ENCODE results near the gene FAM187B. TPM values are rescaled to one million over a fixed set of nuclear protein-coding genes. Genes with fewer than 3 reads are reported as not detected.

The FAM187B gene
- total RNA-seq, 4 donors from 2014 or later = not detected

DNA sequence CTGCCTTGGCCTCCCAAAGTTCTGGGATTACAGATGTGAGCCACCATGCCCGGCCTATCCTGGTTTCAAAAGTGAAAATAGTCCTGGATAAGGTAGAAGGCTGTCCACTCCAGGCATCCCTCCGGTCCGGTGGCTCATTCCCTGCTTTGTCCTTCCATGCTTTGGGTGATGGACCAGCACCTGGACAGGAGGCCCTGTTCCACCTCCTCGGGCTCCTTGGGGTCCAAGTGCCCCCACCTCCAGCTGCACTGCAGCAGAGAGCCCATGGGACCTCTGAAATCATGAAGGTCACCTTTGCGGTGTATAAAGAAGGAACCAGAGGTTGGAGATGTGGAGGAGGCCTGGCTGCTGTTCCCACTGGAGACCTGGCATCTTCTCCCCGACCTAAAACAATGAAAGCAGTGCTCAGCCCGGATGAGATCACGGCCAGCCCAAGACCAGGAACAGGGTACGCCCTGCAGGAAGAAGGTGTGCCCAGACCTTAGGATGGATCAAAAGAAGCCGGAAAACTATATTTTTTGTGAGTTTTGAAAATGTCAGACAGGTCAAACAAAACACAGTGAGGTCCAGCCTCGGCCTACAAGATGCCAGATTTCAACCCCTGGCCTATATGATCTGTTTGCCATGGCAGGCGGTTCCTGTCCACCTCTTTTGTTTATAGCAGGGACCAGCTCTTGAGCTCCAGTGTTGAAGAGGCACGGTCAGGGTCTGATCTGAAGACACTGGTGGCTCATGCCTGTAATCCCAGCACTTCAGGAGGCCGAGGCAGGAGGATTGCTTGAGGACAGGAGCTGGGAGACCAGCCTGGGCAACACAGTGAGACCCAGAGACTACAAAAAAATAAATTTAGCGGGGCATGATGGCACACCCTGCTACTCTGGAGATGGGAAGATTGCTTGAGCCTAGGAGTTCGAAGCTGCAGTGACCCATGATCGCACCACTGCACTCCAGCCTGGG lies 26.1 kb upstream of the FAM187B start:
- no peak for ATAC-seq
- Histone ChIP-seq H3K27ac (peak overlapping the region in 3 of 4 donors; percentile 8 to 40 (median 16)), H3K4me1 (no peaks in the 10 kb centered on the region), H3K27me3 (peaks cover 77% of the 10 kb centered on the region), H3K4me3 (no peak overlapping the region), H3K36me3 (no peaks in the 10 kb centered on the region), H3K9me3 (no peaks in the 10 kb centered on the region)
- 82 to 93% methylated on average over 3 to 9 of the region's 17 CpGs for WGBS, 2 donors (ENCODE audit: low coverage in 1 of 2)
- TF ChIP-seq EP300 (IDR thresholded peaks at IDR 0.05) = no peak
- TF ChIP-seq, protein P1, sequence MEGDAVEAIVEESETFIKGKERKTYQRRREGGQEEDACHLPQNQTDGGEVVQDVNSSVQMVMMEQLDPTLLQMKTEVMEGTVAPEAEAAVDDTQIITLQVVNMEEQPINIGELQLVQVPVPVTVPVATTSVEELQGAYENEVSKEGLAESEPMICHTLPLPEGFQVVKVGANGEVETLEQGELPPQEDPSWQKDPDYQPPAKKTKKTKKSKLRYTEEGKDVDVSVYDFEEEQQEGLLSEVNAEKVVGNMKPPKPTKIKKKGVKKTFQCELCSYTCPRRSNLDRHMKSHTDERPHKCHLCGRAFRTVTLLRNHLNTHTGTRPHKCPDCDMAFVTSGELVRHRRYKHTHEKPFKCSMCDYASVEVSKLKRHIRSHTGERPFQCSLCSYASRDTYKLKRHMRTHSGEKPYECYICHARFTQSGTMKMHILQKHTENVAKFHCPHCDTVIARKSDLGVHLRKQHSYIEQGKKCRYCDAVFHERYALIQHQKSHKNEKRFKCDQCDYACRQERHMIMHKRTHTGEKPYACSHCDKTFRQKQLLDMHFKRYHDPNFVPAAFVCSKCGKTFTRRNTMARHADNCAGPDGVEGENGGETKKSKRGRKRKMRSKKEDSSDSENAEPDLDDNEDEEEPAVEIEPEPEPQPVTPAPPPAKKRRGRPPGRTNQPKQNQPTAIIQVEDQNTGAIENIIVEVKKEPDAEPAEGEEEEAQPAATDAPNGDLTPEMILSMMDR (IDR thresholded peaks at IDR 0.05) = no peak
- TF ChIP-seq POLR2AphosphoS5 (IDR thresholded peaks at IDR 0.05) = no peak

DNA sequence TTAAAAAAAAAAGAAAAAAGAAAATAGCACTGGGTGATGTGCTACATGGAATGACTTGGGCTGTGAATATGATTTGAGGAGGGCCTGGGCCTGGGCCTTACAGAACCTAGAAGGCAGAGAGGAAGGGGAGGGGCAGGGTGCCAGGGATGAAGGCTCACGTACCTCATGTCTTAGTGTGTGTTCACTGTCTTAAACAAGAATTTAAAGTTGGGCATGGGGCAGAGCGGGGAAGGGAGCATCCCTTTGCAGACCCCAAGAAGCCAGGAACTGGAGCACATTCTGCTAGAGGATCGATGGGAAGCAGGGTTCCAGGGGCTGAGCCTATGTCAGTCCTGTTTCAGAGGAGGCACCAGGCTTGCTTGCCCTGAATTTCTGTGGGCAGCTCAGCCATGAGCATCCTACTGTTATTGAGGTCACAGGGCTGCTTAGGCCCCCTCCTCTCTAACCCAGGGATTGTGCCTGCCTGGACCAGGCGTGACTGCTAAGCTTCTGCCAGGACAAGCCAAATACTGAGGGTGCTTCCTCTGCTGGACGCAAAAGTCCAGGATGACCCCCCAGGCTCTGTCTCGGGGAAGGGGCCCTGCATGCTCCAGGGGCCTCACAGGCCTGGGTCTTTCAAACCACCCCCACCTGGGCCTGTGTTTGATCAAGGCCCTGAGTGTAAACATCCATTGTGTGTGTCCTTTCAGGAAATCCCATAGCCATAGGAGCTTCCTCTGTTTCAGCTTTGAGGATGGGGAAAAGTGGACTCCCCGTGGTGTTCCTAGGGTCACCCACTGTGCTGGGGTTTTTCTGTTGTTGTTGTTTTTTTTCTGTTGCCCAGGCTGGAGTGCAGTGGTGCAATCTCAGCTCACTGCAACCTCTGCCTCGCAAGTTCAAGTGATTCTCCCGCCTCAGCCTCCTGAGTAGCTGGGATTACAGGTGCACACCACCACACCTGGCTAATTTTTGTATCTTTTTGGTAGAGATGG lies 25.1 kb upstream of the FAM187B start:
- no peaks in the 10 kb centered on the region for H3K9me3 ChIP-seq
- no peak for ATAC-seq
- 72 to 89% methylated on average over 2 to 6 of the region's 9 CpGs for WGBS, 2 donors (ENCODE audit: low coverage in 1 of 2)
- TF ChIP-seq POLR2AphosphoS5 (IDR thresholded peaks at IDR 0.05) (no peak), POLR2A (IDR thresholded peaks at IDR 0.05) (no peak), EP300 (IDR thresholded peaks at IDR 0.05) (no peak)
- TF ChIP-seq, protein P1 (IDR thresholded peaks at IDR 0.05) = no peak
- H3K4me3 ChIP-seq = no peak overlapping the region
- peaks cover 0 to 8% (median 0%) of the 10 kb centered on the region in 3 donors for H3K4me1 ChIP-seq
- H3K36me3 ChIP-seq = no peaks in the 10 kb centered on the region
- peaks cover 83% of the 10 kb centered on the region for H3K27me3 ChIP-seq
- peak overlapping the region in 3 of 4 donors; percentile 8 to 40 (median 16) for H3K27ac ChIP-seq

- Histone ChIP-seq H3K4me1 (peaks cover 0 to 21% (median 0%) of the 10 kb centered on the region in 3 donors), H3K27ac (no peak overlapping the region), H3K9me3 (no peaks in the 10 kb centered on the region), H3K27me3 (peaks cover 89% of the 10 kb centered on the region), H3K36me3 (no peaks in the 10 kb centered on the region), H3K4me3 (no peak overlapping the region)
- 60 to 90% methylated on average over 1 to 2 of the region's 2 CpGs for WGBS, 2 donors (ENCODE audit: low coverage in 1 of 2)
- ATAC-seq = no peak
- TF ChIP-seq, protein P1 (IDR thresholded peaks at IDR 0.05) = no peak
- TF ChIP-seq POLR2A (IDR thresholded peaks at IDR 0.05) (no peak), POLR2AphosphoS5 (IDR thresholded peaks at IDR 0.05) (no peak), EP300 (IDR thresholded peaks at IDR 0.05) (no peak)
Measured at GRCh38 chr19:35251456-35251855, 22.9 kb upstream of the FAM187B start.

GRCh38 chr19:35249848-35250711 lies 21.5 kb upstream of the FAM187B start:
- H3K36me3 ChIP-seq = no peaks in the 10 kb centered on the region
- H3K27ac ChIP-seq = peak overlapping the region in 2 of 4 donors; percentile 69 to 73
- ATAC-seq = no peak
- TF ChIP-seq POLR2A (IDR thresholded peaks at IDR 0.05) (no peak), POLR2AphosphoS5 (IDR thresholded peaks at IDR 0.05) (no peak), EP300 (IDR thresholded peaks at IDR 0.05) (no peak)
- TF ChIP-seq, protein P1 (IDR thresholded peaks at IDR 0.05) = no peak
- peaks cover 88% of the 10 kb centered on the region for H3K27me3 ChIP-seq
- H3K9me3 ChIP-seq = peaks cover 0 to 7% (median 0%) of the 10 kb centered on the region in 3 donors
- WGBS, 2 donors (ENCODE audit: low coverage in 1 of 2) = 94 to 100% methylated on average over 1 to 10 of the region's 34 CpGs
- peaks cover 0 to 21% (median 0%) of the 10 kb centered on the region in 3 donors for H3K4me1 ChIP-seq
- H3K4me3 ChIP-seq = peak overlapping the region in 1 of 2 donors; percentile 51

Data from gastroesophageal sphincter (tissue), 4 donors.